ENCODE data around the gene PDCD4. TPM values are rescaled to one million over a fixed set of nuclear protein-coding genes. Genes with fewer than 3 reads are reported as not detected.

The PDCD4 gene
- total RNA-seq, 1 experiment from 2014 or later, result 19.4 TPM

- ChIA-PET POLR2A (ENCODE audit: unreplicated experiment) (no interaction called here), CTCF (no interaction called here)
- Histone ChIP-seq H3K36me3 (ENCODE audit: low read depth, low read length) (no peaks in the 10 kb centered on the region), H3K9me3 (ENCODE audit: low read length) (no peaks in the 10 kb centered on the region), H3K27ac (ENCODE audit: low read length) (no peak overlapping the region), H3K9me2 (replicated peaks; ENCODE audit: low read length) (no peaks in the 10 kb centered on the region), H3K79me2 (ENCODE audit: low read length) (no peaks in the 10 kb centered on the region), H3K27me3 (ENCODE audit: low read length) (no peaks in the 10 kb centered on the region), H3K4me1 (ENCODE audit: insufficient read depth, low read length) (peaks cover 8% of the 10 kb centered on the region), H3K4me3 (ENCODE audit: low read length) (no peak overlapping the region), H3F3A (ENCODE audit: low read length, unreplicated experiment) (no peaks in the 10 kb centered on the region), H4K20me1 (ENCODE audit: low read length) (no peaks in the 10 kb centered on the region), H3K4me2 (ENCODE audit: low read length) (no peak overlapping the region), H3K9ac (ENCODE audit: low read length) (no peak overlapping the region), H2AFZ (ENCODE audit: low read length) (no peak overlapping the region)
- DNase-seq (no peak), ATAC-seq (no peak)
- no TSS peak for BruUV-seq (replicated peaks)
- intact Hi-C loops (cut with micrococcal nuclease), result no loop called here
- TF ChIP-seq CTCF (conservative IDR thresholded peaks at IDR 0.05; ENCODE audit: low read depth, low read length), result no peak
- no peak for TF ChIP-seq EZH2 (IDR thresholded peaks at IDR 0.05; ENCODE audit: low read length, unreplicated experiment)
- no peak for TF ChIP-seq EZH2phosphoT487 (IDR thresholded peaks at IDR 0.05; ENCODE audit: borderline replicate concordance, low read length)
Observed at GRCh38 chr10:110857265-110858171, 14.2 kb upstream of the PDCD4 start.

GRCh38 chr10:110858297-110858934 lies 13.3 kb upstream of the PDCD4 start:
- no peak overlapping the region for H3K27ac ChIP-seq (ENCODE audit: low read length)
- no peaks in the 10 kb centered on the region for H4K20me1 ChIP-seq (ENCODE audit: low read length)
- H3K79me2 ChIP-seq (ENCODE audit: low read length), result no peaks in the 10 kb centered on the region
- no peaks in the 10 kb centered on the region for H3K4me1 ChIP-seq (ENCODE audit: insufficient read depth, low read length)
- H2AFZ ChIP-seq (ENCODE audit: low read length), result no peak overlapping the region
- no TSS peak for BruUV-seq (replicated peaks)
- no peak overlapping the region for H3K4me3 ChIP-seq (ENCODE audit: low read length)
- ChIA-PET CTCF (no interaction called here), POLR2A (ENCODE audit: unreplicated experiment) (no interaction called here)
- no peak overlapping the region for H3K9ac ChIP-seq (ENCODE audit: low read length)
- H3K36me3 ChIP-seq (ENCODE audit: low read depth, low read length), result no peaks in the 10 kb centered on the region
- no peaks in the 10 kb centered on the region for H3K27me3 ChIP-seq (ENCODE audit: low read length)
- no peaks in the 10 kb centered on the region for H3K9me2 ChIP-seq (replicated peaks; ENCODE audit: low read length)
- ATAC-seq (no peak), DNase-seq (no peak)
- no peaks in the 10 kb centered on the region for H3F3A ChIP-seq (ENCODE audit: low read length, unreplicated experiment)
- TF ChIP-seq EZH2phosphoT487 (IDR thresholded peaks at IDR 0.05; ENCODE audit: borderline replicate concordance, low read length) (no peak), EZH2 (IDR thresholded peaks at IDR 0.05; ENCODE audit: low read length, unreplicated experiment) (no peak), CTCF (conservative IDR thresholded peaks at IDR 0.05; ENCODE audit: low read depth, low read length) (no peak)
- no peak overlapping the region for H3K4me2 ChIP-seq (ENCODE audit: low read length)
- intact Hi-C loops (cut with micrococcal nuclease), result no loop called here
- no peaks in the 10 kb centered on the region for H3K9me3 ChIP-seq (ENCODE audit: low read length)
